DMS 273 (cell line): ENCODE measurements around the gene OPN3.

ENCODE experiments used
- DNase-seq: peaks from one replicate; lab custom pipeline; 2025; ENCODE audit not compliant: unreplicated experiment; lab: John Stamatoyannopoulos, UW

OPN3 gene

GRCh38 chr1:241591736-241592135 is 48.4 kb downstream of the OPN3 start:
- DNase-seq = no peak

GRCh38 chr1:241591317-241591716 is 48.9 kb downstream of the OPN3 start:
- DNase-seq = no peak

- DNase-seq = no peak
Measured at GRCh38 chr1:241590719-241591118, 49.5 kb downstream of the OPN3 start.

GRCh38 chr1:241589521-241589920 is 50.6 kb downstream of the OPN3 start:
- DNase-seq = no peak

GRCh38 chr1:241586905-241587512 is 53.2 kb downstream of the OPN3 start:
- no peak for DNase-seq

- DNase-seq = no peak
Measured at GRCh38 chr1:241582921-241583321, 57.2 kb downstream of the OPN3 start.

DNA sequence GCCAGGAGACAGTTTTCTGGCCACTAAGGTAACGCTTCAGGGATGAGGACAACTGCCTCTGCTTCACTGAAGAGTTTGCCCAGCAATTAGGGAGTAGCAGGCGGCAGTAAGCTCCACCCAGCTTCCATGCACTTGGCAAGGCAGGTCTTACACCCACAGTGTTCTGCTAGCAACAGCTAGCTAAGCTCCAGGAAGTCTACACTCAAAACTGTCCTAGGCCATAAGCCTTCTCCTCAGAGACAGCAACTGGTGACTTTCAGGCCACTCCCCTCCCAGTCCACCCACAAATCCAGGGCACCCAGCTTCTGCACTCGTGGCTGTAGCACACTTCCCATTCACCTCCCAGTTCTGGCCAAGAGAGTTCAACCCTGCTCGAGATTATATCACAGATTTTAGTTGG is 60.7 kb downstream of the OPN3 start:
- DNase-seq = no peak

DNA sequence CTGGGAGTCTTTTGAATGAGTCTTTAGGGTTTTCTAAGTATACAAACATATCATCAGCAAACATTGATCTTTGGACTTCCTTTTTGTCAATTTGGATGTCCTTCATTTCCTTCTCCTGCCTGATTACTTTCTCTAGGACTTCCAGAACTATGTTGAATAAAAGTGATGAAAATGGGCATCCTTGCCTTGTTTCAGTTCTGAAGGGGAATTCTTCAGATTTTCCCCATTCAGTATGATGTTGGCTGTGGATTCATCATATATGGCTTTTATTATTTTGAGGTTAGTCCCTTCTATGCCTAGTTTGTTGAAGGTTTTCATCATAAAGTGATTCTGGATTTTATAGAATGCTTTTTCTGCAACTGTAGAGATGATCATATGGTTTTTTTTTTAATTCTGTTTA is 66.0 kb downstream of the OPN3 start:
- no peak for DNase-seq

DNA sequence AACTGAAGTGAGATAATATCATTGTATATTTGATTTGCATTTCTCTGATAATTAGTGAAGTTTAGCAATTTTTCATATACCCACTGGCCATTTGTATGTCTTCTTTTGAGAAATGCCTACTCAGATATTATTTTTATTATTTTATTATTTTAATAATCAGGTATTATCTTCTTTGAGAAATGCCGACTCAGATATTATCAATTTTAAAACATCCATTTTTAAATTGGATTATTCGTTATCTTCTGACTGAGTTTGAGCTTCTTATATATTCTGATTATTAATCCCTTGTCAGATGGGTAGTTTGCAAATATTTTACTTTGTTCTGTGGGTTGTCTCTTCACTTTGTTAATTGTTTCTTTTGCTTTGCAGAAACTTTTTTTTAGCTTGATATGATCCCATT is 70.3 kb downstream of the OPN3 start:
- no peak for DNase-seq

DNA sequence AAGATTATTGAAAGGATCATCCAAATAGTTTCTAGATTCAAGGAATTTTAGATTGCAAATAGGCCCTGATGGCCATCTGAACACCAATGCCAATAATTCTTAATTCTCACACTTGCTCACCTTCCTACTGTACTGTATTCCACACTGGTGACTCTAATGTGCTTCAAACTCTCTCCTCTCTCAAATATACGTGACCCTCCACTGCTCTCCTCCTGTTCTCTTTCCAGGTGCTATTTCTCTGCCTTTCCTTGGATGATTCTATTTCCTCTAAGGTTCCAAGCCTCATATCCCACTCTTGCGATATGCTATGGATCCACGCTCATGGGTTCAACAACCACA is 79.4 kb downstream of the OPN3 start:
- no peak for DNase-seq

DNA sequence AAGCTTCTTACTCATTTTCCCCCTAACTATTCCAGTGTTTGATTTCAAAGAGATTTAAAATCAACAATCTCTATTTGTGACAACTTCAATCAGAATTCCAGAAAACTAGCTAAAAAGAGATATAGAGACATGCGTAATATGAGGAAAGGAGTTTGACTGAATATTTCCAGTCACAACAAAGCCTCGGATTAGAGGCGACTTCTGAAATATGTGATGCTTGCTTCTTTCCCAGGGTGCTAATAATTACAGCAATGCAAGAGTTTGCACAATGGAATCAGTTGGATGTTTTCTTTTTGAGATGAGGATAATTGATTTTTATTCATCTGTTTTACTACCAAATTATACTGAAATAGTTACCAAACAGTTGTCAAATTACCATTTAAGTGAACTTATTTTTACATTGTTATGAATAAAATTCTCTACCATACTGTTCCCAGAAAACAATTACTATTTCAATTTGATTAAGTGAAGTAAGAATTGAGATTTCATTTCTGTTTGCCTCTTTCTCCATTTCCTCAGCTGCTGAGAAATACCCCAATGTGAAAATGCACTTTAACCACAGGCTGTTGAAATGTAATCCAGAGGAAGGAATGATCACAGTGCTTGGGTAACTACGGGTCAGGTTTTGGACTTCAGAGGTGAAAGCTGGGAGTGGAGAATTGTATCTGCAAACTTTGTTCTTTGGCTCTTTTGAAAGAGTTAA is 79.9 kb downstream of the OPN3 start:
- no peak for DNase-seq

- DNase-seq = no peak
Measured at GRCh38 chr1:241557551-241558193, 82.5 kb downstream of the OPN3 start.

GRCh38 chr1:241557031-241557430 is 83.1 kb downstream of the OPN3 start:
- no peak for DNase-seq

GRCh38 chr1:241555526-241555925 is 84.6 kb downstream of the OPN3 start:
- DNase-seq = no peak

- DNase-seq = no peak
Measured at GRCh38 chr1:241553886-241554592, 86.1 kb downstream of the OPN3 start.

GRCh38 chr1:241551759-241552638 is 88.2 kb downstream of the OPN3 start:
- no peak for DNase-seq

- no peak for DNase-seq
Measured at GRCh38 chr1:241550318-241550717, 89.9 kb downstream of the OPN3 start.

DNA sequence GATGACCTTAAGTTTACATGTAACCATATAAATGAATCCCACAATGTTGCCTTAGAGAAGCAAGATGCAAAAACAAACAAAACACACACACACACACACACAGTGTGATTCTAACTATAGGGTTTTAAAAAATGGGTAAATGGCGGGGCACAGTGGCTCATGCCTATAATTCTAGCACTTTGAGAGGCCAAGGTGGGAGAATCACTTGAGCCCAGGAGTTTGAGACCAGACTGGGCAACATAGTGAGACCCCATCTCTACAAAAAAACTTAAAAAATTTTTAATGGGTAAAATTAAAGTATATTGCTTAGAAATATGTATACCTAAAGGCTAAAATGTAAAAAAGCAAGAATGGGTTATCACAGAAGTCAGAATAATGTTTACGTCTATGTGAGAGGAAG is 92.2 kb downstream of the OPN3 start:
- no peak for DNase-seq
